CD4-positive, alpha-beta T cell treated with Interleukin-12 subunit alpha and Interleukin-12 subunit beta, for 1 hour (primary cell): Measurements from ENCODE around the gene SLC24A3.
A peak's percentile ranks its signal among the peaks of the same experiment; 100 is the strongest.

ENCODE experiments used
- DNase-seq: peaks from one replicate; pipeline ENCODE4 v3.0.0-alpha.2; 2020

The SLC24A3 gene

GRCh38 chr20:19212469-19212815 lies at the start of gene SLC24A3:
Gene SLC24A3, plus strand, starts transcription at chr20:19212642.
- DNase-seq: no peak

- no peak for DNase-seq
Measured at GRCh38 chr20:19170148-19170547, 42.3 kb upstream of the SLC24A3 start.

- no peak for DNase-seq
Measured at GRCh38 chr20:19172637-19173036, 39.8 kb upstream of the SLC24A3 start.

GRCh38 chr20:19176470-19177052 lies 35.9 kb upstream of the SLC24A3 start:
- DNase-seq: no peak

GRCh38 chr20:19181552-19181951 lies 30.9 kb upstream of the SLC24A3 start:
- no peak for DNase-seq

GRCh38 chr20:19185083-19185482 lies 27.4 kb upstream of the SLC24A3 start:
- DNase-seq: no peak

- no peak for DNase-seq
Measured at GRCh38 chr20:19193349-19193748, 19.1 kb upstream of the SLC24A3 start.

GRCh38 chr20:19205981-19206396 lies 6.5 kb upstream of the SLC24A3 start:
- peak; percentile 40 for DNase-seq

- DNase-seq: no peak
Measured at GRCh38 chr20:19207541-19207940, 4.9 kb upstream of the SLC24A3 start.

- no peak for DNase-seq
Measured at GRCh38 chr20:19210391-19211155, 1.9 kb upstream of the SLC24A3 start.

GRCh38 chr20:19211252-19211651 lies 1.2 kb upstream of the SLC24A3 start:
- DNase-seq: no peak

- DNase-seq: no peak
Measured at GRCh38 chr20:19211661-19212468, 577 bp upstream of the SLC24A3 start.

GRCh38 chr20:19212821-19213502 lies 520 bp downstream of the SLC24A3 start:
- DNase-seq: no peak

GRCh38 chr20:19213946-19214490 lies 1.6 kb downstream of the SLC24A3 start:
- DNase-seq: no peak

GRCh38 chr20:19218411-19218810 lies 6.0 kb downstream of the SLC24A3 start:
- no peak for DNase-seq

GRCh38 chr20:19222520-19223040 lies 10.1 kb downstream of the SLC24A3 start:
- no peak for DNase-seq

GRCh38 chr20:19223640-19224039 lies 11.2 kb downstream of the SLC24A3 start:
- DNase-seq: no peak

- DNase-seq: no peak
Measured at GRCh38 chr20:19231359-19232035, 19.1 kb downstream of the SLC24A3 start.

- no peak for DNase-seq
Measured at GRCh38 chr20:19232997-19233794, 20.8 kb downstream of the SLC24A3 start.

GRCh38 chr20:19236371-19237055 lies 24.1 kb downstream of the SLC24A3 start:
- DNase-seq: no peak

GRCh38 chr20:19241440-19241839 lies 29.0 kb downstream of the SLC24A3 start:
- DNase-seq: no peak
